Measurements from ENCODE around the gene QPCTL.
"Not testable (repeated sequence)": the region's sequence is repeated elsewhere in the genome, so short reads cannot be mapped to it uniquely, and the experiment has no call there.

Gene QPCTL

GRCh38 chr19:45720065-45720464, 27.6 kb downstream of the QPCTL start:
- H3K27ac ChIP-seq (ENCODE audit: low read depth, low read length); H3K9me3 ChIP-seq (ENCODE audit: control insufficient read depth, insufficient read depth, low read length); H3K27me3 ChIP-seq (ENCODE audit: control insufficient read depth, insufficient read depth, low read length); H3K4me3 ChIP-seq (ENCODE audit: low read depth, low read length); H3K9ac ChIP-seq (ENCODE audit: low read depth, low read length): not testable (repeated sequence)
- peaks cover 17% of the 10 kb centered on the region for H3K36me3 ChIP-seq (ENCODE audit: control insufficient read depth, insufficient read depth, low read length)
- H3K4me1 ChIP-seq (ENCODE audit: control insufficient read depth, insufficient read depth, low read length), result peaks cover 15% of the 10 kb centered on the region

- H3K27ac ChIP-seq (ENCODE audit: low read depth, low read length); H3K9ac ChIP-seq (ENCODE audit: low read depth, low read length); H3K9me3 ChIP-seq (ENCODE audit: control insufficient read depth, insufficient read depth, low read length); H3K4me1 ChIP-seq (ENCODE audit: control insufficient read depth, insufficient read depth, low read length); H3K27me3 ChIP-seq (ENCODE audit: control insufficient read depth, insufficient read depth, low read length); H3K4me3 ChIP-seq (ENCODE audit: low read depth, low read length); H3K36me3 ChIP-seq (ENCODE audit: control insufficient read depth, insufficient read depth, low read length): not testable (repeated sequence)
These were observed 36.2 kb downstream of the QPCTL start for GRCh38 chr19:45728683-45729082.

- Histone ChIP-seq H3K4me1 (ENCODE audit: control insufficient read depth, insufficient read depth, low read length) (peaks cover 7% of the 10 kb centered on the region), H3K27ac (ENCODE audit: low read depth, low read length) (peak overlapping the region; percentile 44), H3K27me3 (ENCODE audit: control insufficient read depth, insufficient read depth, low read length) (no peaks in the 10 kb centered on the region), H3K9ac (ENCODE audit: low read depth, low read length) (peak overlapping the region; percentile 50), H3K36me3 (ENCODE audit: control insufficient read depth, insufficient read depth, low read length) (no peaks in the 10 kb centered on the region), H3K9me3 (ENCODE audit: control insufficient read depth, insufficient read depth, low read length) (no peaks in the 10 kb centered on the region), H3K4me3 (ENCODE audit: low read depth, low read length) (peak overlapping the region; percentile 74)
These were observed 37.4 kb downstream of the QPCTL start for GRCh38 chr19:45729800-45730290.

- peak within 1 kb of the TSS; percentile 74 for H3K4me3 ChIP-seq (ENCODE audit: low read depth, low read length)
- no peaks in the 10 kb centered on the region for H3K27me3 ChIP-seq (ENCODE audit: control insufficient read depth, insufficient read depth, low read length)
- peak within 1 kb of the TSS; percentile 50 for H3K9ac ChIP-seq (ENCODE audit: low read depth, low read length)
- H3K4me1 ChIP-seq (ENCODE audit: control insufficient read depth, insufficient read depth, low read length), result peaks cover 7% of the 10 kb centered on the region
- H3K27ac ChIP-seq (ENCODE audit: low read depth, low read length), result peak within 1 kb of the TSS; percentile 44
- no peaks in the 10 kb centered on the region for H3K36me3 ChIP-seq (ENCODE audit: control insufficient read depth, insufficient read depth, low read length)
- no peaks in the 10 kb centered on the region for H3K9me3 ChIP-seq (ENCODE audit: control insufficient read depth, insufficient read depth, low read length)
These were observed 38.2 kb downstream of the QPCTL start, which contains the start of gene FBXO46 for GRCh38 chr19:45730368-45731288. TSS of gene FBXO46 (minus strand) at chr19:45730896. CDS start at chr19:45713495, 17,401 bp downstream.

- H3K4me1 ChIP-seq (ENCODE audit: control insufficient read depth, insufficient read depth, low read length), result peaks cover 7% of the 10 kb centered on the region
- no peak within 1 kb of the TSS for H3K9ac ChIP-seq (ENCODE audit: low read depth, low read length)
- no peaks in the 10 kb centered on the region for H3K27me3 ChIP-seq (ENCODE audit: control insufficient read depth, insufficient read depth, low read length)
- no peaks in the 10 kb centered on the region for H3K9me3 ChIP-seq (ENCODE audit: control insufficient read depth, insufficient read depth, low read length)
- no peak within 1 kb of the TSS for H3K4me3 ChIP-seq (ENCODE audit: low read depth, low read length)
- H3K36me3 ChIP-seq (ENCODE audit: control insufficient read depth, insufficient read depth, low read length), result no peaks in the 10 kb centered on the region
- no peak within 1 kb of the TSS for H3K27ac ChIP-seq (ENCODE audit: low read depth, low read length)
These were observed 40.8 kb downstream of the QPCTL start, which contains the start of gene MEIOSIN for GRCh38 chr19:45733160-45733810. TSS of gene MEIOSIN (plus strand) at chr19:45733439. CDS start at chr19:45735377, 1,938 bp downstream.

GRCh38 chr19:45739498-45740439, 47.3 kb downstream of the QPCTL start:
- Histone ChIP-seq H3K36me3 (ENCODE audit: control insufficient read depth, insufficient read depth, low read length) (no peaks in the 10 kb centered on the region), H3K4me3 (ENCODE audit: low read depth, low read length) (no peak overlapping the region), H3K27me3 (ENCODE audit: control insufficient read depth, insufficient read depth, low read length) (no peaks in the 10 kb centered on the region), H3K27ac (ENCODE audit: low read depth, low read length) (no peak overlapping the region), H3K9ac (ENCODE audit: low read depth, low read length) (no peak overlapping the region), H3K9me3 (ENCODE audit: control insufficient read depth, insufficient read depth, low read length) (no peaks in the 10 kb centered on the region), H3K4me1 (ENCODE audit: control insufficient read depth, insufficient read depth, low read length) (no peaks in the 10 kb centered on the region)

- no peaks in the 10 kb centered on the region for H3K9me3 ChIP-seq (ENCODE audit: control insufficient read depth, insufficient read depth, low read length)
- H3K27ac ChIP-seq (ENCODE audit: low read depth, low read length), result no peak overlapping the region
- no peaks in the 10 kb centered on the region for H3K36me3 ChIP-seq (ENCODE audit: control insufficient read depth, insufficient read depth, low read length)
- H3K4me1 ChIP-seq (ENCODE audit: control insufficient read depth, insufficient read depth, low read length), result no peaks in the 10 kb centered on the region
- no peak overlapping the region for H3K9ac ChIP-seq (ENCODE audit: low read depth, low read length)
- H3K27me3 ChIP-seq (ENCODE audit: control insufficient read depth, insufficient read depth, low read length), result no peaks in the 10 kb centered on the region
- H3K4me3 ChIP-seq (ENCODE audit: low read depth, low read length), result no peak overlapping the region
These were observed 50.5 kb downstream of the QPCTL start for GRCh38 chr19:45742969-45743368.

- no peaks in the 10 kb centered on the region for H3K36me3 ChIP-seq (ENCODE audit: control insufficient read depth, insufficient read depth, low read length)
- H3K27me3 ChIP-seq (ENCODE audit: control insufficient read depth, insufficient read depth, low read length), result no peaks in the 10 kb centered on the region
- no peaks in the 10 kb centered on the region for H3K4me1 ChIP-seq (ENCODE audit: control insufficient read depth, insufficient read depth, low read length)
- H3K9me3 ChIP-seq (ENCODE audit: control insufficient read depth, insufficient read depth, low read length), result no peaks in the 10 kb centered on the region
- H3K27ac ChIP-seq (ENCODE audit: low read depth, low read length), result no peak overlapping the region
- H3K4me3 ChIP-seq (ENCODE audit: low read depth, low read length), result no peak overlapping the region
- no peak overlapping the region for H3K9ac ChIP-seq (ENCODE audit: low read depth, low read length)
These were observed 53.1 kb downstream of the QPCTL start for GRCh38 chr19:45745606-45746005.

- H3K4me3 ChIP-seq (ENCODE audit: low read depth, low read length), result no peak overlapping the region
- H3K9me3 ChIP-seq (ENCODE audit: control insufficient read depth, insufficient read depth, low read length), result no peaks in the 10 kb centered on the region
- H3K27ac ChIP-seq (ENCODE audit: low read depth, low read length), result no peak overlapping the region
- no peak overlapping the region for H3K9ac ChIP-seq (ENCODE audit: low read depth, low read length)
- no peaks in the 10 kb centered on the region for H3K27me3 ChIP-seq (ENCODE audit: control insufficient read depth, insufficient read depth, low read length)
- no peaks in the 10 kb centered on the region for H3K4me1 ChIP-seq (ENCODE audit: control insufficient read depth, insufficient read depth, low read length)
- no peaks in the 10 kb centered on the region for H3K36me3 ChIP-seq (ENCODE audit: control insufficient read depth, insufficient read depth, low read length)
These were observed 54.4 kb downstream of the QPCTL start for GRCh38 chr19:45746866-45747265.

- Histone ChIP-seq H3K27me3 (ENCODE audit: control insufficient read depth, insufficient read depth, low read length) (no peaks in the 10 kb centered on the region), H3K4me1 (ENCODE audit: control insufficient read depth, insufficient read depth, low read length) (no peaks in the 10 kb centered on the region), H3K27ac (ENCODE audit: low read depth, low read length) (no peak overlapping the region), H3K36me3 (ENCODE audit: control insufficient read depth, insufficient read depth, low read length) (no peaks in the 10 kb centered on the region), H3K4me3 (ENCODE audit: low read depth, low read length) (no peak overlapping the region), H3K9ac (ENCODE audit: low read depth, low read length) (no peak overlapping the region), H3K9me3 (ENCODE audit: control insufficient read depth, insufficient read depth, low read length) (no peaks in the 10 kb centered on the region)
These were observed 55.0 kb downstream of the QPCTL start for GRCh38 chr19:45747513-45747912.

Data from HUES48 (cell line).